HG02759 (cell line): ENCODE results near the gene WAPL.

ENCODE experiments used
- ATAC-seq: cut with Tn5 transposase; IDR thresholded peaks from one replicate; pipeline ENCODE4 v1.9.1; 2021; ENCODE audit warnings: mild to moderate bottlenecking, moderate library complexity; ENCODE audit not compliant: unreplicated experiment

The WAPL gene

GRCh38 chr10:86413046-86413728, 108.4 kb downstream of the WAPL start:
- ATAC-seq: peak; percentile 74

- no peak for ATAC-seq
These were observed 109.6 kb downstream of the WAPL start for GRCh38 chr10:86411852-86412560.

GRCh38 chr10:86411281-86411841, 110.2 kb downstream of the WAPL start:
- peak; percentile 51 for ATAC-seq

GRCh38 chr10:86410542-86411124, 111.0 kb downstream of the WAPL start:
- ATAC-seq: no peak

GRCh38 chr10:86409183-86409582, 112.4 kb downstream of the WAPL start:
- ATAC-seq: no peak

GRCh38 chr10:86403183-86403797, 118.3 kb downstream of the WAPL start:
- ATAC-seq: no peak

- no peak for ATAC-seq
These were observed 119.2 kb downstream of the WAPL start for GRCh38 chr10:86402283-86402941.

- ATAC-seq: no peak
These were observed 119.9 kb downstream of the WAPL start for GRCh38 chr10:86401588-86402282.

- peak; percentile 38 for ATAC-seq
These were observed 120.6 kb downstream of the WAPL start for GRCh38 chr10:86400705-86401587.

GRCh38 chr10:86399879-86400704, 121.5 kb downstream of the WAPL start:
- peak; percentile 87 for ATAC-seq

GRCh38 chr10:86399514-86399878, 122.1 kb downstream of the WAPL start:
- ATAC-seq: no peak

- no peak for ATAC-seq
These were observed 124.5 kb downstream of the WAPL start for GRCh38 chr10:86397120-86397519.

- no peak for ATAC-seq
These were observed 127.6 kb downstream of the WAPL start for GRCh38 chr10:86393862-86394455.

GRCh38 chr10:86393362-86393761, 128.2 kb downstream of the WAPL start:
- ATAC-seq: no peak

GRCh38 chr10:86392723-86393094, 128.9 kb downstream of the WAPL start:
- peak; percentile 49 for ATAC-seq

- peak; percentile 15 for ATAC-seq
These were observed 129.4 kb downstream of the WAPL start for GRCh38 chr10:86391986-86392722.

- no peak for ATAC-seq
These were observed 130.3 kb downstream of the WAPL start for GRCh38 chr10:86391236-86391840.
